ENCODE data around the gene ANOS1.

DNA sequence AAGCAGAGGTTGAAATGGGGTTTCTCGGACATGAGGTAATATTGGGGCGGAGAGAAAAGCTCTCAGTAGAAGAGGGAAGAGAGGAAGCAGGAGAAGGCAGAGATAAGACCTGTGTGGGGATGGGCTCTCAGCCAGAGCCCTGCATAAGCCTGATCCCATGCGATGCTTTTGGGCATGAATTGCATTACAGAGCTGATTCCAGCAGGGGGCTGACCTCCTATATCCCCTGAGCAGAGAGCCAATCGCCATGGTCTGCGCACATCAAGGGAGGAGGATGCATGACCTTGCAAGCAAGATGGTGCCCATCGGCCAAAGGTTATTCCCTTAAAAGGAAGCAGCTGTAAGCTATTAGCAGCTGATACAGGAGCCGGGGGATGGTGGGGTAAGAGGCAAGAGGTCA is 7.6 kb downstream of the ANOS1 start:
- TF ChIP-seq, protein P1, sequence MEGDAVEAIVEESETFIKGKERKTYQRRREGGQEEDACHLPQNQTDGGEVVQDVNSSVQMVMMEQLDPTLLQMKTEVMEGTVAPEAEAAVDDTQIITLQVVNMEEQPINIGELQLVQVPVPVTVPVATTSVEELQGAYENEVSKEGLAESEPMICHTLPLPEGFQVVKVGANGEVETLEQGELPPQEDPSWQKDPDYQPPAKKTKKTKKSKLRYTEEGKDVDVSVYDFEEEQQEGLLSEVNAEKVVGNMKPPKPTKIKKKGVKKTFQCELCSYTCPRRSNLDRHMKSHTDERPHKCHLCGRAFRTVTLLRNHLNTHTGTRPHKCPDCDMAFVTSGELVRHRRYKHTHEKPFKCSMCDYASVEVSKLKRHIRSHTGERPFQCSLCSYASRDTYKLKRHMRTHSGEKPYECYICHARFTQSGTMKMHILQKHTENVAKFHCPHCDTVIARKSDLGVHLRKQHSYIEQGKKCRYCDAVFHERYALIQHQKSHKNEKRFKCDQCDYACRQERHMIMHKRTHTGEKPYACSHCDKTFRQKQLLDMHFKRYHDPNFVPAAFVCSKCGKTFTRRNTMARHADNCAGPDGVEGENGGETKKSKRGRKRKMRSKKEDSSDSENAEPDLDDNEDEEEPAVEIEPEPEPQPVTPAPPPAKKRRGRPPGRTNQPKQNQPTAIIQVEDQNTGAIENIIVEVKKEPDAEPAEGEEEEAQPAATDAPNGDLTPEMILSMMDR (conservative IDR thresholded peaks at IDR 0.05) = no peak
- no peak for TF ChIP-seq EZH2 (IDR thresholded peaks at IDR 0.05; ENCODE audit: low read depth)

Measured in PC-9 (cell line).